ENCODE results near the gene PPP4R1.
"Not testable (repeated sequence)": the region's sequence is repeated elsewhere in the genome, so short reads cannot be mapped to it uniquely, and the experiment has no call there.

PPP4R1 gene

DNA sequence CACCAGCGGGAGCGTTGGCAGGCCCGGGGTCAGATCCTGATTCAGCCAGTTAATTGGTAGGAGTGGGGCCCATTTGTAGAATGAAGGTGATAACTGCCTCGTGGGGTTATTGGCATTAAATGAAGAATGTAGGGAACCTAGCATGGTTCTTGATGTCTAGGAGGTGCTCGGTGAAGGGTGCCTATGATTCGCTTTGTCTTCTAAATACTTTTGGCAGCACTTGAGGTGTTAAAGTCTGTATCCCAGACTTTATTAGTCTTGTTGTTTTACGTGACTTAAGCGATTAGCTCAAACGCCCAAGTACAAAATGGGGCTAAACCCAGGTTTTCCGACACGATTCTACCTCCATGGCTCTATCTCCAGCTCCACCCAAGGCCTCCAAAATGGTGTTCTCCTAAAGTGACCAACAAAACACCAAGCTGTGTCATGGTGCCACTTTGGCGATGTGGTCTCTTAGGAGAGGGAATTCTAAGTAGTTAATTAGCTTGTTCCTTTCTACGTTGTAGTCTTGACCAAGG lies 980 bp upstream of the PPP4R1 start:
- H3K36me3 Mint-ChIP-seq (ENCODE audit: low read depth), result peaks cover 27% of the 10 kb centered on the region
- no peaks in the 10 kb centered on the region for H3K9me3 Mint-ChIP-seq
- peak overlapping the region; percentile 93 for H3K27ac Mint-ChIP-seq
- no peaks in the 10 kb centered on the region for H3K27me3 Mint-ChIP-seq
- peak overlapping the region; percentile 71 for H3K4me3 Mint-ChIP-seq
- intact Hi-C loops (cut with micrococcal nuclease), result loop anchor here (5.0 to 10.0 kb wide), 5 partner anchors 49 to 909 kb away; partner anchors contain the start of genes NAPG, RAB31 and VAPA
- peaks cover 31% of the 10 kb centered on the region for H3K4me1 Mint-ChIP-seq (ENCODE audit: low read depth)

- Mint-ChIP-seq H3K9me3 (no peaks in the 10 kb centered on the region), H3K4me1 (ENCODE audit: low read depth) (peaks cover 39% of the 10 kb centered on the region), H3K4me3 (peak overlapping the region; percentile 98), H3K27me3 (no peaks in the 10 kb centered on the region), H3K27ac (peak overlapping the region; percentile 93), H3K36me3 (ENCODE audit: low read depth) (peaks cover 28% of the 10 kb centered on the region)
- intact Hi-C loops (cut with micrococcal nuclease), result loop anchor here (10.0 kb wide), 4 partner anchors 51 to 911 kb away; partner anchors contain the start of genes NAPG, RAB31 and VAPA
Measured at GRCh38 chr18:9613550-9614400, 584 bp downstream of the PPP4R1 start.

DNA sequence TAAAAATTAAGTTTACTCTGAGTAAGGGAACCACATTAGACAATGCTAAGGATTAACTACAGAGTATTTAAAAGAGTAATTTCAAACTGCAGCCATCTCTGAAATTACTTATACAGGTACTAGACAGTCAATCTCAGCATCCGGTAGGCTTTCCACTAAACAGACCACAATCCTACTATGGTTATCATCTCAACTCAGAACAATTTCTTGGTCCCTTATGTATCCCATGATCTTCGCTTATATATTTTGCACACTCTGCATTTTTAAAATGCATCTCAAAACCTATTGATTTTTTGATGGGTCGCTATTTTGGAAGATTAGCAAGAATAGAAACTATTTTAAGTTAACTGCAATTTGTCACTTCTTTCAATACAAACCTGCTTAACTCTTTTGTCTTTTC lies 1.4 kb downstream of the PPP4R1 start:
- H3K9me3 Mint-ChIP-seq, result no peaks in the 10 kb centered on the region
- H3K27me3 Mint-ChIP-seq, result no peaks in the 10 kb centered on the region
- H3K36me3 Mint-ChIP-seq (ENCODE audit: low read depth), result peaks cover 28% of the 10 kb centered on the region
- H3K27ac Mint-ChIP-seq, result peak overlapping the region; percentile 93
- peaks cover 47% of the 10 kb centered on the region for H3K4me1 Mint-ChIP-seq (ENCODE audit: low read depth)
- peak overlapping the region; percentile 98 for H3K4me3 Mint-ChIP-seq
- intact Hi-C loops (cut with micrococcal nuclease), result loop anchor here (10.0 kb wide), 4 partner anchors 52 to 912 kb away; partner anchors contain the start of genes NAPG, RAB31 and VAPA

- peaks cover 48% of the 10 kb centered on the region for H3K4me1 Mint-ChIP-seq (ENCODE audit: low read depth)
- intact Hi-C loops (cut with micrococcal nuclease), result loop anchor here (10.0 kb wide), 4 partner anchors 52 to 912 kb away; partner anchors contain the start of genes NAPG, RAB31 and VAPA
- peaks cover 30% of the 10 kb centered on the region for H3K36me3 Mint-ChIP-seq (ENCODE audit: low read depth)
- no peaks in the 10 kb centered on the region for H3K9me3 Mint-ChIP-seq
- no peak overlapping the region for H3K27ac Mint-ChIP-seq
- H3K27me3 Mint-ChIP-seq, result no peaks in the 10 kb centered on the region
- peak overlapping the region; percentile 98 for H3K4me3 Mint-ChIP-seq
Measured at GRCh38 chr18:9612215-9612830, 2.0 kb downstream of the PPP4R1 start.

GRCh38 chr18:9609190-9609589 lies 5.2 kb downstream of the PPP4R1 start:
- H3K36me3 Mint-ChIP-seq (ENCODE audit: low read depth), result peaks cover 36% of the 10 kb centered on the region
- peaks cover 47% of the 10 kb centered on the region for H3K4me1 Mint-ChIP-seq (ENCODE audit: low read depth)
- H3K27me3 Mint-ChIP-seq, result no peaks in the 10 kb centered on the region
- no peaks in the 10 kb centered on the region for H3K9me3 Mint-ChIP-seq
- H3K27ac Mint-ChIP-seq, result peak overlapping the region; percentile 36
- intact Hi-C loops (cut with micrococcal nuclease), result no loop called here
- no peak overlapping the region for H3K4me3 Mint-ChIP-seq

GRCh38 chr18:9608728-9609127 lies 5.6 kb downstream of the PPP4R1 start:
- no peaks in the 10 kb centered on the region for H3K27me3 Mint-ChIP-seq
- H3K9me3 Mint-ChIP-seq, result no peaks in the 10 kb centered on the region
- intact Hi-C loops (cut with micrococcal nuclease), result no loop called here
- H3K4me3 Mint-ChIP-seq, result no peak overlapping the region
- peaks cover 32% of the 10 kb centered on the region for H3K36me3 Mint-ChIP-seq (ENCODE audit: low read depth)
- peaks cover 48% of the 10 kb centered on the region for H3K4me1 Mint-ChIP-seq (ENCODE audit: low read depth)
- H3K27ac Mint-ChIP-seq, result peak overlapping the region; percentile 36

- intact Hi-C loops (cut with micrococcal nuclease), result no loop called here
- Mint-ChIP-seq H3K27me3 (no peaks in the 10 kb centered on the region), H3K9me3 (no peaks in the 10 kb centered on the region), H3K4me3 (no peak overlapping the region), H3K36me3 (ENCODE audit: low read depth) (peaks cover 28% of the 10 kb centered on the region), H3K27ac (peak overlapping the region; percentile 36), H3K4me1 (ENCODE audit: low read depth) (peaks cover 44% of the 10 kb centered on the region)
Measured at GRCh38 chr18:9608298-9608697, 6.1 kb downstream of the PPP4R1 start.

DNA sequence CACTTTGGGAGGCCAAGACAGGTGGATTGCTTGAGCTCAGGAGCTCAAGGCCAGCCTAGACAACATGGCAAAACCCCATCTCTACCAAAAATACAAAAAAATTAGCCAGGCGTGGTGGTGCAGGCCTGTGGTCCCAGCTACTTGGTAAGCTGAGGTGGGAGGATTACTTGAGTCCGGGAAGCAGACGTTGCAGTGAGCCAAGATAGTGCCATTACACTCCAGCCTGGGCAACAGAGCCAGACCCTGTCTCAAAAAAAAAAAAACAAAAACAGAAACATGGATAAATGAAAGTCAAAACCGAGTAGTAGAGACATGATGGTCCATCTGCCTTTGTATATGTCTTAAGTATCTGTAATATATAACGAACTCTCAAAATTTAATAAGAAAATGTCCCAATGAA lies 7.2 kb downstream of the PPP4R1 start:
- H3K9me3 Mint-ChIP-seq; H3K4me3 Mint-ChIP-seq; H3K27me3 Mint-ChIP-seq; intact Hi-C loops (cut with micrococcal nuclease); H3K27ac Mint-ChIP-seq: not testable (repeated sequence)
- peaks cover 33% of the 10 kb centered on the region for H3K36me3 Mint-ChIP-seq (ENCODE audit: low read depth)
- H3K4me1 Mint-ChIP-seq (ENCODE audit: low read depth), result peaks cover 40% of the 10 kb centered on the region

- Mint-ChIP-seq H3K36me3 (ENCODE audit: low read depth) (peaks cover 34% of the 10 kb centered on the region), H3K4me3 (no peak overlapping the region), H3K27me3 (no peaks in the 10 kb centered on the region), H3K4me1 (ENCODE audit: low read depth) (peaks cover 33% of the 10 kb centered on the region), H3K27ac (no peak overlapping the region), H3K9me3 (peaks cover 7% of the 10 kb centered on the region)
- intact Hi-C loops (cut with micrococcal nuclease), result no loop called here
Measured at GRCh38 chr18:9606039-9606438, 8.3 kb downstream of the PPP4R1 start.

DNA sequence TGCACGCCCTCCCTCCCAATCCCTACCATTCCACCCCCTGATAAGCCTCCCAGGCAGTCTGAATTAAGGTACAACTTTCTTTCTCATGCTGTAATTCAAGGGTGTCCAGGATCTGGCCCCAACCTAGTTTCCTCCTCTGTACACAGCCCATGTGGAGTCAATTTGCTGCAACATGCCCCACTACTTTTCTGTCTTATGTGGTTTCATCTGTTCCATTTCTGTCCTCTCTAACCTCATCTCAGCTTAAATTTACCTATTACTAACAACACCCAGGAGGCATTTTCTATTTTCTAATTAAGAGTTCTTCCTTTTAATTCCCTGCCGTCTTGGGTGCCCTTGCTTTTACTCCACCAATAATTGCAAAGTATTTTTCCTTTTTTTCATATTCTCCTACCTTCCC lies 10.0 kb downstream of the PPP4R1 start:
- H3K4me3 Mint-ChIP-seq, result no peak overlapping the region
- H3K27ac Mint-ChIP-seq, result no peak overlapping the region
- peaks cover 15% of the 10 kb centered on the region for H3K9me3 Mint-ChIP-seq
- H3K4me1 Mint-ChIP-seq (ENCODE audit: low read depth), result peaks cover 23% of the 10 kb centered on the region
- intact Hi-C loops (cut with micrococcal nuclease), result no loop called here
- H3K27me3 Mint-ChIP-seq, result no peaks in the 10 kb centered on the region
- peaks cover 40% of the 10 kb centered on the region for H3K36me3 Mint-ChIP-seq (ENCODE audit: low read depth)

DNA sequence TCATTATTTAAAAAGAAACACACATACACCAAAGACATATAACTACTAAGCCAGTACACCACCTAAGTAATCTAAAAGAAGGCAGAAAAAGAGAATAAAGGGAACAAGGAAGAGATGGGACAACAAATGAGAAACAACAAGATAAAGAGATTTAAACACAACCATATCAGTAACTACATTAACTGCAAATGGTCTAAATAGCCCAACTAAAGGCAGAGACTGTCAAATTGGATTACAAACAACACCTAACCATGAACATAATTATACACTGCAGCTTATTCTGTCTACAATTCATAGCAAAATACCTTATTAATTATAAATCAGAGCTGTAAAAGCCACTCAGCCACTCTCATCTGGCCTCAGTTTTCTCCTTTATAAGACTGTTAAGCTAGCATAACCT lies 15.0 kb downstream of the PPP4R1 start:
- Mint-ChIP-seq H3K4me3 (no peak overlapping the region), H3K27ac (no peak overlapping the region), H3K27me3 (no peaks in the 10 kb centered on the region), H3K9me3 (peaks cover 15% of the 10 kb centered on the region), H3K36me3 (ENCODE audit: low read depth) (peaks cover 41% of the 10 kb centered on the region), H3K4me1 (ENCODE audit: low read depth) (peaks cover 34% of the 10 kb centered on the region)
- intact Hi-C loops (cut with micrococcal nuclease), result loop anchor here (10.0 kb wide), 1 partner anchor 345 kb away; no protein-coding TSS in a partner anchor

GRCh38 chr18:9597609-9598008 lies 16.8 kb downstream of the PPP4R1 start:
- Mint-ChIP-seq H3K4me3 (no peak overlapping the region), H3K27me3 (no peaks in the 10 kb centered on the region), H3K27ac (no peak overlapping the region), H3K9me3 (peaks cover 12% of the 10 kb centered on the region), H3K4me1 (ENCODE audit: low read depth) (peaks cover 32% of the 10 kb centered on the region), H3K36me3 (ENCODE audit: low read depth) (peaks cover 48% of the 10 kb centered on the region)
- intact Hi-C loops (cut with micrococcal nuclease), result loop anchor here (10.0 kb wide), 1 partner anchor 347 kb away; no protein-coding TSS in a partner anchor

GRCh38 chr18:9596843-9597526 lies 17.4 kb downstream of the PPP4R1 start:
- no peaks in the 10 kb centered on the region for H3K27me3 Mint-ChIP-seq
- peaks cover 8% of the 10 kb centered on the region for H3K9me3 Mint-ChIP-seq
- peaks cover 32% of the 10 kb centered on the region for H3K4me1 Mint-ChIP-seq (ENCODE audit: low read depth)
- intact Hi-C loops (cut with micrococcal nuclease), result loop anchor here (10.0 kb wide), 1 partner anchor 348 kb away; no protein-coding TSS in a partner anchor
- H3K36me3 Mint-ChIP-seq (ENCODE audit: low read depth), result peaks cover 48% of the 10 kb centered on the region
- peak overlapping the region; percentile 34 for H3K27ac Mint-ChIP-seq
- H3K4me3 Mint-ChIP-seq, result no peak overlapping the region
